ENCODE data around the gene MB21D2.

The MB21D2 gene

GRCh38 chr3:192883512-192883911 is 34.1 kb downstream of the MB21D2 start:
- TF ChIP-seq, protein P1, sequence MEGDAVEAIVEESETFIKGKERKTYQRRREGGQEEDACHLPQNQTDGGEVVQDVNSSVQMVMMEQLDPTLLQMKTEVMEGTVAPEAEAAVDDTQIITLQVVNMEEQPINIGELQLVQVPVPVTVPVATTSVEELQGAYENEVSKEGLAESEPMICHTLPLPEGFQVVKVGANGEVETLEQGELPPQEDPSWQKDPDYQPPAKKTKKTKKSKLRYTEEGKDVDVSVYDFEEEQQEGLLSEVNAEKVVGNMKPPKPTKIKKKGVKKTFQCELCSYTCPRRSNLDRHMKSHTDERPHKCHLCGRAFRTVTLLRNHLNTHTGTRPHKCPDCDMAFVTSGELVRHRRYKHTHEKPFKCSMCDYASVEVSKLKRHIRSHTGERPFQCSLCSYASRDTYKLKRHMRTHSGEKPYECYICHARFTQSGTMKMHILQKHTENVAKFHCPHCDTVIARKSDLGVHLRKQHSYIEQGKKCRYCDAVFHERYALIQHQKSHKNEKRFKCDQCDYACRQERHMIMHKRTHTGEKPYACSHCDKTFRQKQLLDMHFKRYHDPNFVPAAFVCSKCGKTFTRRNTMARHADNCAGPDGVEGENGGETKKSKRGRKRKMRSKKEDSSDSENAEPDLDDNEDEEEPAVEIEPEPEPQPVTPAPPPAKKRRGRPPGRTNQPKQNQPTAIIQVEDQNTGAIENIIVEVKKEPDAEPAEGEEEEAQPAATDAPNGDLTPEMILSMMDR (IDR thresholded peaks at IDR 0.05; ENCODE audit: extremely low read depth, insufficient read depth, missing control alignments), result no peak
- in situ Hi-C loops (cut with MboI; ENCODE audit: low pct_unique_long_range_greater_than_20kb, low sequenced_read_pairs, unreplicated experiment), result no loop called here
- DNase-seq (ENCODE audit: low spot score), result no peak

- in situ Hi-C loops (cut with MboI; ENCODE audit: low pct_unique_long_range_greater_than_20kb, low sequenced_read_pairs, unreplicated experiment), result no loop called here
- peak; percentile 43 for DNase-seq (ENCODE audit: low spot score)
- TF ChIP-seq, protein P1 (IDR thresholded peaks at IDR 0.05; ENCODE audit: extremely low read depth, insufficient read depth, missing control alignments), result no peak
Measured at GRCh38 chr3:192881159-192881786, 36.4 kb downstream of the MB21D2 start.

DNA sequence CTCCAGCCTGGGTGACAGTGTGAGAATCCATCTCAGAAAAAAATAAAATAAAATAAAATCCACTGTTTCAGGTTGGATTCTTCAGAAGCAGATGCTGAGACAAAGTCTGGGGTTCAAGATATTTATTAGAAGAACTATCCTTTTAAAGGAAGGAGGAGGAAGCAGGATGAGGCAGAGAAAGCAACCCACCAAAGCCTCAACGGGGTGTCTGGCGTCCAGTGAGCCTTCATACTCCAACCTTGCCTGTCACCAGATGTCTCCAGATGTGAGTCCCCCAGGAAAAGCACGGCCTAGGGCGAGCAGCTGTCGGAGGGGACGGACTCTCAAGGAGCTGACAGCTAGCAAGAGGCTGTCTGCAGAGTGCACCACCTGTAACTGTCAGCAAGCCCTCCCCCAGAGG is 37.3 kb downstream of the MB21D2 start:
- in situ Hi-C loops (cut with MboI; ENCODE audit: low pct_unique_long_range_greater_than_20kb, low sequenced_read_pairs, unreplicated experiment), result no loop called here
- TF ChIP-seq, protein P1 (IDR thresholded peaks at IDR 0.05; ENCODE audit: extremely low read depth, insufficient read depth, missing control alignments), result no peak
- DNase-seq (ENCODE audit: low spot score), result no peak

- in situ Hi-C loops (cut with MboI; ENCODE audit: low pct_unique_long_range_greater_than_20kb, low sequenced_read_pairs, unreplicated experiment), result no loop called here
- DNase-seq (ENCODE audit: low spot score), result no peak
- TF ChIP-seq, protein P1 (IDR thresholded peaks at IDR 0.05; ENCODE audit: extremely low read depth, insufficient read depth, missing control alignments), result no peak
Measured at GRCh38 chr3:192879346-192880031, 38.2 kb downstream of the MB21D2 start.

DNA sequence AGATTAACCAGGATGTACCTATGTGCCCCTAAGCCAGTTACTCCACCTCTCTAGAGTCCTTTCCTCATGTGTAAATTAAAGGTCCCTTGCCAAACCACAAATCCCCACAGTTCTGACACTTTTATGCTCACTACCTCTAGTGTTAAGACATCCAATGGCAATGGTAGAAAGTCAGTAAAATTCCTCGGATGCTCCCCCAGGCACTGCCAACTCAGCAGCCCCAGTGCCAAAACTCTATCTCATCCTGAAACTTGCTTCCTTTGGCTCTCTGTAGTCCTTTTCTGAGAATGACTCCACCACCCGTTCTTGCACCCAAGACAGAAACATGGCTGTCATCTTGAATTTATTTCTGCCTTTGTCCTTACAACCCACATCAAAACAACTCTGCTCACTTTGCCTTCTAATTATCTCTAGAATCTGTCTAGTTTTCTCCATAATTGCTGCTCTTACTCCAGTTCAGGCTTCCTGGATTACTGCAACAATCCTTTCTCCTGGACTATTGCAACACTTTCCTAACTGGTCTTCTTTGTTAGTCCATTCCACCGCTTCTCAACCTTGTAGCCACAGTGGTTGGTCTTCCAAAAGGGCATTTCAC is 41.6 kb downstream of the MB21D2 start:
- in situ Hi-C loops (cut with MboI; ENCODE audit: low pct_unique_long_range_greater_than_20kb, low sequenced_read_pairs, unreplicated experiment), result no loop called here
- DNase-seq (ENCODE audit: low spot score), result no peak
- TF ChIP-seq, protein P1 (IDR thresholded peaks at IDR 0.05; ENCODE audit: extremely low read depth, insufficient read depth, missing control alignments), result no peak

DNA sequence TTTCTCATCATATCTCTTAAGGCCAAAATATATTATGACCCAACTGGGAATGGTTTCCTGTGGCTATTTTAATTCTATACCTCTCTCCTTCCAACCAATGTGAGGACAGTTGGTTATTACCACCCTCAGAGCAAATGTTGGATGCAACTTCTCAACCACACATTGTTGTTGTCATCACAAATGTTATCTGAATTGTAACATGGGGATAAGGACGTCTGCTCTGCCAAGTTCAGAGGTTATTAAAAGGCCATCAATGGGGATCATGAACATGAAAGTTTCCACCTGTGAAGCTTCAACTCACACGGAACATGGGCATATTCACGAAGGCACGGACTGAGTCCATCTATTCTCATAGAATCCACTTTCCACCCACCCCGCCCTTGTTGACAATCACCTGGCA is 46.8 kb downstream of the MB21D2 start:
- in situ Hi-C loops (cut with MboI; ENCODE audit: low pct_unique_long_range_greater_than_20kb, low sequenced_read_pairs, unreplicated experiment), result no loop called here
- no peak for DNase-seq (ENCODE audit: low spot score)
- TF ChIP-seq, protein P1 (IDR thresholded peaks at IDR 0.05; ENCODE audit: extremely low read depth, insufficient read depth, missing control alignments), result no peak
